Endometrium (tissue), 2 donors: ENCODE data around the gene SRSF2.
A peak's percentile ranks its signal among the peaks of the same experiment; 100 is the strongest.
"Not testable (repeated sequence)": the region's sequence is repeated elsewhere in the genome, so short reads cannot be mapped to it uniquely, and the experiment has no call there.

Experiments used
- FAIRE-seq: peaks from 2 replicates; lab custom pipeline; 2012; peaks lifted over from hg19 to GRCh38; lab: Jason Lieb, UNC
- donor health status: control.
- donor health status: control.

Gene SRSF2

DNA sequence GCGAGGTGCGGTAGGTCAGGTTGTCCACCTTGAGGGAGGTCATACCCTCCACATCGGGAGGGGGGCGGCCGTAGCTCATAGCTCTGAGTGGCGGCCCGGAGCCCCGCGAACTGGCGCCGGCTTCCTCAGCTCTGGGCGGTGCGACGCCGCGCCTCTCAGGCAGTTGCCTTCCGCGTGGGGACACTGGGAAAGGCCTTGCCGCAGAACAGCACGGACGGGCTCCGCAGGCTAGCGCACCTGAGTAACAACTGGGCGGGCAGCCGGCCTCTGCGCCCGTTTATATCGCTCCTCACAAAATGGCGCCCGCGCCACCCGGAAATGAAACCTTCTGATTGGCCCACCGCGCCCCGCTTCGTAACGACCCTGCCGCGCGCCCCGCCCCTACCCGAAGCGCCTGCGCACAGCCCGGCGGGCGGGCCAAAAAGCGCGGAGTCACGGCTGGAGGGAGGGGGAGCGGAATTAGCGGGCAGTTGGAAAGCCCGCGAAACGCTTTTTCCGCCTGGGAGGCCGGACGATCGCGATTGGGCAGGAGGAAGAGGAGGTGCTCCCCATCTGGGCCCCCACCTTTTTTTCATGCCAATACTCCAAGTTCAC, at the start of gene SRSF2:
Gene SRSF2, minus strand, starts transcription at position 250 of the 594 bp plus-strand sequence. Its CDS starts 171 bp downstream, at position 79.
- peak; percentile 90 for FAIRE-seq

DNA sequence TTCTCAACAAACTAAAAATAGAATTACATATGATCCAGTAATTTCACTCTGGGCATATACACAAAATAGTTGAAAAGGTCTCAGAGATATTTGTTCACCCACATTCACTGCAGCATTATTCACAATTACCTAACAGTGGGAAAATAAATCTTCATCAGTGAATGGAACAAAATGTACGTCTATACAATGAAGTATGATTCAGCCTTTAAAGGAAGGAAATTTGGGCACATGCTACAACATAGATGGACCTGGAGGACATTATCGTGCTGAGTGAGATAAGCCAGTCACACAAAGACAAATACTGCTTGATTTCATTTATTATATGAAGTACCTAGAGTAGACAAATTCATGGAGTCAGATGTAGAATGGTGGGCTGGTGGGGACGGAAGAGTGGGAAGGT, 47.8 kb upstream of the SRSF2 start:
- no peak for FAIRE-seq

DNA sequence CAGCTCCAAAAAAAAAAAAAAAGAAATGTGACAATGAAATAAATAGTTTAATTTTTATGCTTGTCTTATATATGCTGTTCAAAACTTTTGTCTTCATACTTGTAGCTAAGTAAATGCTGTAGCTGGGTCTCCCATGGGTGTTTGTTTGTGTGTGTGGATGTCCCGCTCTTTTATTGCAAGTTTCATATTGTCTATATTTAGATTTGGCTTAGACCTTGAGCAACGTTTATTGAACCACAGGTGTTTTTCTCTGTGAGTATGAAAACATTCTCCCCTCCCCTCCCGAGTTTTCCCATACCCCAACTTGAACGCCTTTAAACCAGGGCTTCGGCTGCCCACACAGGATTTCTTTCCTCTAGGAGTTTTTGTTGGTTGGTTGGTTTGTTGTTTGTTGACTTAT, 46.0 kb upstream of the SRSF2 start:
- FAIRE-seq = no peak

GRCh38 chr17:76781056-76781982, 44.2 kb upstream of the SRSF2 start:
- no peak for FAIRE-seq

DNA sequence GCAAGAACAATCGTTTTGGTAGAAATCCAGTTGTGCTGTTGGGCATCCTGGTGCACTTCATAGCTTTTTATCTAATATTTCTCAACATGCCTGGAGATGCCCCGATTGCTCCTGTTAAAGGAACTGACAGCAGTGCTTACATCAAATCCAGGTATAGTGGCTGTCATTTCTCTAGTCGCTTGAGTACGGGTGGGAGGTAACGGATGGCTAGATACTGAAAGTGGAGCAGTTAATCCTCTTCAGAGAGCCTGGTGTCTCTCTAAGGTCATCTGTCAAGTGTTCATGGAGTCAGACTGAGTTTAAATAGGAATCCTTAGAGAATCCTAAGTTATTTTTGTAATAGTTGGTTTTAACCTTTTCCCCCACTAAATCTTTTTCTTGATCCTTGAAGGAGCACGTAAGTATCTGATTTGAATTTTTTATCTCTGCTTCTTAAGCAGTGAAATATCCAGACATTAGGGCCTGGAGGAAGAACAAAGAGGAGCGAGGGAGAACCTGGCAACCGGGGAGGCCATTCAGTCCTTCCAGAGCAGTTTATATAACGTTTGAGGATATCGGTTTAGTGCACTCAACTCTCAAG, 38.0 kb upstream of the SRSF2 start:
- FAIRE-seq = no peak

GRCh38 chr17:76772842-76773525, 35.9 kb upstream of the SRSF2 start:
- FAIRE-seq = no peak

DNA sequence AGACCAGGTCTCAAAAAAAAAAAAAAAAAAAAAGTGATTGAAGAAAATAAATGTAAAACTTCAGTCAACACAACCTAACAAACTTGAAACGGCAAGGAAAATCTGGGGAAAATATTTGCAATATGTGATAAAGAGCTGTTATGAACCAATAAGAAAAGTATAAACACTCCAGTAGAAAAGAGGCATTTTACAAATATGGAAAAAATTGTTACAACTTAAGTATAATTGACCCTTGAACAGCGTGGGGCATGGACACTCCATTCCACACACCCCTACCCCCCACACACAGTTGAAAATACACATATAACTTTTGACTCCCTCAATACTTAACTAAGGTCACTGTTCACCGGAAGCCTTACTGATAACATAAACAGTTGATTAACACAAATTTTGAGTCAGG, 21.4 kb upstream of the SRSF2 start:
- no peak for FAIRE-seq

DNA sequence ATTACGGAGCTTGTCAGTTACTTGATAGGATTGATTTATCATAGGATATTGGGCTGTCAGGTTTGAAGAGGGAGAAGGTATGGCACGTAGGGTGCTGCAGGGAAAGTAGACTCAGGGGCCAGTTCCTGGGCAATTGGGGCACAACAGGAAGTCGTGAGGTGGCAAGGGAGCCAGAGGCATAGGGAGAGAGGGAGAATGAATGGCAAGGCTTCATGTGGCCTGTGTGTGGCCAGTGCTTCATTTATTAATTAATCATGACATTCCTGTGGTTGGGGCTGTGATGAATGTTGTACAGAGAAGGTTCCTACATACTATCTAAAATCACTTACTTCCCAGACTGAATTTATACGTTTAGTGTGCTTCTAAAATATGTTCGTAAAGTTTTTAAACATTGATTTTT, 20.1 kb upstream of the SRSF2 start:
- no peak for FAIRE-seq

GRCh38 chr17:76755285-76755684, 18.2 kb upstream of the SRSF2 start:
- no peak for FAIRE-seq

GRCh38 chr17:76753061-76753961, 16.2 kb upstream of the SRSF2 start:
- FAIRE-seq = no peak

GRCh38 chr17:76752006-76752405, 14.9 kb upstream of the SRSF2 start:
- FAIRE-seq = no peak

GRCh38 chr17:76751416-76751993, 14.4 kb upstream of the SRSF2 start:
- FAIRE-seq = no peak

- no peak for FAIRE-seq
These were observed 11.5 kb upstream of the SRSF2 start for GRCh38 chr17:76748657-76749056.

DNA sequence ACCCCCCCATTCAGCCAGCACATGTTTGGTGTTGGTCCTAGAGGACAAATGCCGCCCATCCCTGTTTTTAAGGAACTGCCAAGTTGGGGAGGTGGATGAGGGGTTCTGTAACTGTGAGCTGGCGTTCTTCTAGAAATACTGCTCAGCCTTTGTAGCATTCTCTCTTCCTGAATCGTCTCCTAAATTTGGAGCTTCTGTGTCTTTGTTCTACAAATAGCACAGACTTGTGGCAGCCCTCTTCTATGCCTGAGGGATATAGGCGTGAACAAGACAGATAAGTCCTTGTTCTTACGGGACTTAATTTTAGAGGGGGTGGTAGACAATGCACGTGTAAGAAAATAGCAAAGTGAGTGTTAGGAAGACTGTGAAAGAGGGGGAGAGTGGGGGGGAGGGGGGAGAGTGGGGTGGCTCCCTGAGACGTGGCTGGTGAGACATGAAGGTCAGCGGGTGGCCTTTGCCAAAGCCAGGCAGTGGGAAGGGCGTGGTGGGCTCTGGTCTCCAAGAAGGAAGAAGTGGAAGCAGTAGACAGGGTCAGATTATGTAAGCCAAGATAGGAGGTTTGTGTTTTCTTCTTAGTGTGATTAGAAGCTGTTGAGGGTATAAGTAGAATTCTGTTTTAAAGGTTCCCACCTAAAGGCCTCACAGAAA, 10.7 kb upstream of the SRSF2 start:
- no peak for FAIRE-seq

DNA sequence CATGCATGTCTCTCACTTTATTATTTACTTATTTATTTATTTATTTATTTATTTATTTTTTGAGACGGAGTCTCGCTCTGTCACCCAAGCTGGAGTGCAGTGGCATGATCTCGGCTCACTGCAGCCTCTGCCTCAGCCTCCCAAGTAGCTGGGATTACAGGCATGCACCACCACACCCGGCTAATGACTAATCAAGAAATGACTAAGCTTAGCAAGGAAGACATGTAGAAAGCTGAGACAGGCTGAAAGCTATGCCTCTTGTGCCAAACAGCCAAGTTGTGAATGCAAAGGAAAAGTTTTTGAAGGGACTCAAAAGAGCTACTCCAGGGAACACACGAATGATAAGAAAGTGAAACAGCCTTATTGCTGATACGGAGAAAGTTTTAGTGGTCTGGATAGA, 8.7 kb upstream of the SRSF2 start:
- FAIRE-seq = not testable (repeated sequence)

DNA sequence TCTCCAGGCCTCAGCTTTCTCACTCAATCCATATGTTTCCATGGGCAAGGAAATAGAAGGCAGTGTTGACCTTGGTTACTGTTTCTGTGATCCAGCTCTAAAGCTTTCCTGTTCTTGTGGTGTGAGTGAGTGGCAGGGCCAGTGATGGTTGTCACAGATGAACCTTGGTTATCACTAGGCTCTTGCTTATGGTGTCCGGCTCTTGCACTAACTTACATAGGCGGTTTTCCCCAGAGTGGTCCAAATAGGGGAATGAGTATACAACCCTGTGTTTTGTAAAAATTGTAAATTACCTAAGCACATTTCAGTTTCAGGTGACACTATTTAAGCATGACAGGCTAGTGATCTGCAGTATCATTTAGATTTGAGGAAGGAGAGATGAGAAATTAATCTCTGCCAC, 7.6 kb upstream of the SRSF2 start:
- no peak for FAIRE-seq

DNA sequence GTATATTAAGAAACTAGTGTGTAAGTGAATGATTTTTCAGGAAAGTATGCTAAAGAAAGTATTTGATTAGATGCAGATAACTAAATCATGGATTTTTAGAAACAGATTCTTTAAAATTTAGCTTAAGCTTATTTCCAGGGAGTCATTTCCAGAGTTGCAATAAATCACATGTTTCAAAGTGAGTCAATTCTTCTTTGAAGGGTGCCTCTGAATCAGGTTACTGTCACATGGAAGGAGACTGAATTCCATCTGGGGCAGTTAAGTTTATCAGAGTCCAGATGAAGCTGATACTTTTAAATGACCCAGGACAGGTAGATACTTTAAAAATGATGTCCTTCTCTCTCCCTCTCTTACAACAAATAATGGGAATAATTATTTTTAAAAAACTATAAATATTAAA, 5.8 kb upstream of the SRSF2 start:
- FAIRE-seq = no peak

GRCh38 chr17:76740329-76741118, 3.4 kb upstream of the SRSF2 start:
- FAIRE-seq = no peak

DNA sequence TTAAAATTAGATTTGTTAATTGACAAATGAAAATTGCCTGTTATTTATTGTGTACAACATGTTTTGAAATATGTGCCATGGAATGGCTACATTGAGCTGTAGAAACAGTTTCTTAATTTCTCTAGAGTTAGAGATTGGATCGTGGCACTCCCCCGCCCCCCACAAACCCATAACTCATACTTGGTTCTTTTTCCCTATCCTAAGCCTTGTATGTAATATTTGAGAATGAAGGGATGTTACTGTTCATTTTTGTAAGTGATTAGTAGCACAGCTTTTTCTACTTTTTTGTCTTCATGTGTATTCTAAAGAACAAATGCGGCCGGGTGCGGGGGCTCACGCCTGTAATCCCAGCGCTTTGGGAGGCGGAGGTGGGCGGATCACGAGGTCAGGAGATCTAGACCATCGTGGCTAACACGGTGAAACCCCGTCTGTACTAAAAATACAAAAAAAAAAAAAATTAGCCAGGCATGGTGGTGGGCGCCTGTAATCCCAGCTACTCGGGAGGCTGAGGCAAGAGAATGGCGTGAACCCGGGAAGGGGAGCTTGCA, 2.5 kb upstream of the SRSF2 start:
- not testable (repeated sequence) for FAIRE-seq

DNA sequence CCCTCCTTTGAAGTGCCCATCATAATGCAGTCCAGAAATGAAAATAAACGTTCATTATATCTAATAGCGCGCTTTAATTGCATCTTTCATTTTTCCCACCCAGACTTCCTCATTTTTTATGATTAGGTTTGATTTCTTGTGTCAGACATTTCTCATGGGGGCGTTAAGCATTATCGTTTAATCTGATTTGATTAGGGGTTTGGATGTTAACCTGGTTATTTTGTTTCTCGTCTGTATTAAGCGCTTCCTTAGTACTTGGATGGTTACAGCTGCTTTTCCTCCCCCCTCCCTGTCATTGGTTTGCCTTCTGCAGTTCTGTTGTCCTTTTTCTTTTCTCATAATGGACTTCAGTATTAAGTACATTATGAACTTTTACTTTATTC, 1.3 kb upstream of the SRSF2 start:
- FAIRE-seq = no peak
